Neuronal stem cell (in vitro differentiated cells): Measurements from ENCODE around the gene TUBB1.

Experiments
- DNase-seq: peaks from one replicate; pipeline ENCODE4 v3.0.0-alpha.2; 2013; ENCODE audit warnings: low spot score
- H2AFZ ChIP-seq: one replicate; pipeline ENCODE4 v1.6.1; 2013; ENCODE audit warnings: mild to moderate bottlenecking, low read length, inconsistent platforms
- H2AK5ac ChIP-seq: 2 replicates; pipeline ENCODE4 v1.6.1; 2013; ENCODE audit warnings: low read depth, mild to moderate bottlenecking, inconsistent platforms, low read length, moderate library complexity, mixed read lengths
- H2BK120ac ChIP-seq: 2 replicates; pipeline ENCODE4 v1.6.1; 2013; ENCODE audit warnings: low read depth, mild to moderate bottlenecking, inconsistent platforms, low read length, moderate library complexity, mixed read lengths
- H2BK12ac ChIP-seq: one replicate; pipeline ENCODE4 v1.6.1; 2013; ENCODE audit warnings: low read length, inconsistent platforms
- H2BK15ac ChIP-seq: 2 replicates; pipeline ENCODE4 v1.6.1; 2013; ENCODE audit warnings: mild to moderate bottlenecking, low read length, inconsistent platforms, mixed read lengths
- H2BK5ac ChIP-seq: one replicate; pipeline ENCODE4 v1.6.1; 2013; ENCODE audit warnings: inconsistent platforms, mild to moderate bottlenecking, low read length, moderate library complexity
- H3K14ac ChIP-seq: one replicate; pipeline ENCODE4 v1.6.1; 2013; ENCODE audit warnings: low read length, inconsistent platforms
- H3K18ac ChIP-seq: 2 replicates; pipeline ENCODE4 v1.6.1; 2013; ENCODE audit warnings: low read length, inconsistent platforms
- H3K23ac ChIP-seq: 2 replicates; pipeline ENCODE4 v1.6.1; 2013; ENCODE audit warnings: low read depth, mild to moderate bottlenecking, mixed read lengths, low read length, inconsistent platforms; ENCODE audit not compliant: poor library complexity
- H3K27ac ChIP-seq: replicated peaks from 3 replicates; pipeline ENCODE4 v1.5.1; 2013; ENCODE audit warnings: low read length, inconsistent platforms
- H3K27me3 ChIP-seq, 3 experiments: 2 replicates each; pipeline ENCODE4 v1.6.1; 2013; ENCODE audit warnings: low read length in 3 of 3, mild to moderate bottlenecking in 2 of 3, inconsistent platforms in 1 of 3, low read depth in 1 of 3, mixed read lengths in 1 of 3, moderate library complexity in 1 of 3; ENCODE audit not compliant: control insufficient read depth in 3 of 3, insufficient read depth in 3 of 3
- H3K36me3 ChIP-seq, 2 donors: replicated peaks in 1 of 2; 2 replicates each; pipeline ENCODE4 v1.6.1; 2013; ENCODE audit warnings: low read length in 2 of 2; ENCODE audit not compliant: control insufficient read depth in 2 of 2, insufficient read depth in 2 of 2
- H3K4ac ChIP-seq: 2 replicates; pipeline ENCODE4 v1.6.1; 2013; ENCODE audit warnings: inconsistent platforms, mild to moderate bottlenecking, low read length, moderate library complexity
- H3K4me1 ChIP-seq, 2 donors: 1 replicate in 1 of 2; 2 replicates in 1 of 2; pipeline ENCODE4 v1.6.1; 2013; ENCODE audit warnings: low read length in 2 of 2, low read depth in 1 of 2; ENCODE audit not compliant: control insufficient read depth in 2 of 2, insufficient read depth in 1 of 2
- H3K4me2 ChIP-seq: one replicate; pipeline ENCODE4 v1.6.1; 2013; ENCODE audit warnings: mild to moderate bottlenecking, low read length, inconsistent platforms; ENCODE audit not compliant: insufficient read depth, poor library complexity, severe bottlenecking
- H3K4me3 ChIP-seq, 2 donors: 2 replicates each; pipeline ENCODE4 v1.5.1; 2013; ENCODE audit warnings: low read length in 2 of 2, mild to moderate bottlenecking in 2 of 2, inconsistent platforms in 1 of 2, moderate library complexity in 1 of 2
- H3K79me1 ChIP-seq: one replicate; pipeline ENCODE4 v1.6.1; 2013; ENCODE audit warnings: low read depth, mild to moderate bottlenecking, inconsistent platforms, low read length, moderate library complexity
- H3K9ac ChIP-seq: one replicate; pipeline ENCODE4 v1.6.1; 2013; ENCODE audit warnings: mild to moderate bottlenecking, low read depth, low read length, inconsistent platforms; ENCODE audit not compliant: poor library complexity
- H3K9me3 ChIP-seq, 2 donors: replicated peaks in 1 of 2; 2 replicates each; pipeline versions ENCODE3 to v1.6.1; 2013; ENCODE audit warnings: low read length in 2 of 2, mild to moderate bottlenecking in 2 of 2, inconsistent platforms in 1 of 2, low read depth in 1 of 2, mixed read lengths in 1 of 2, moderate library complexity in 1 of 2; ENCODE audit not compliant: control insufficient read depth in 2 of 2, insufficient read depth in 1 of 2
- H4K8ac ChIP-seq: one replicate; pipeline ENCODE4 v1.6.1; 2013; ENCODE audit warnings: low read depth, mild to moderate bottlenecking, inconsistent platforms, low read length, moderate library complexity
- H4K91ac ChIP-seq: one replicate; pipeline ENCODE4 v1.6.1; 2013; ENCODE audit warnings: low read length, low read depth, mild to moderate bottlenecking, inconsistent platforms; ENCODE audit not compliant: poor library complexity
- WGBS, 2 donors: extraction: QIAGEN DNeasy Blood & Tissue Kit; methylation state at CpG; one replicate each; pipeline ENCODE4 v1.1.7; 2013; ENCODE audit warnings: missing lambda C conversion rate in 2 of 2, mixed read lengths in 1 of 2; ENCODE audit not compliant: insufficient read length in 2 of 2, insufficient replicate concordance in 1 of 2; ENCODE audit errors: extremely low coverage in 2 of 2; 5-methylcytosine and 5-hydroxymethylcytosine counted together

The TUBB1 gene

GRCh38 chr20:59013031-59013951 is 5.9 kb upstream of the TUBB1 start:
- no peak for DNase-seq
- no peaks in the 10 kb centered on the region for H3K79me1 ChIP-seq
- no peaks in the 10 kb centered on the region for H3K9me3 ChIP-seq

GRCh38 chr20:59013959-59014608 is 5.1 kb upstream of the TUBB1 start:
- Histone ChIP-seq H2AFZ (no peak overlapping the region), H3K27ac (no peak overlapping the region), H3K27me3 (no peaks in the 10 kb centered on the region), H2BK12ac (no peak overlapping the region), H3K23ac (peak overlapping the region; percentile 25), H3K36me3 (no peaks in the 10 kb centered on the region), H3K9ac (peak overlapping the region; percentile 24), H2BK15ac (no peak overlapping the region), H3K4me1 (peaks cover 4 to 12% of the 10 kb centered on the region in 2 donors), H3K79me1 (peaks cover 2% of the 10 kb centered on the region), H3K4me2 (no peak overlapping the region), H4K8ac (no peak overlapping the region), H3K4me3 (no peak overlapping the region), H4K91ac (no peak overlapping the region), H2AK5ac (no peak overlapping the region), H2BK120ac (no peak overlapping the region), H3K14ac (no peak overlapping the region), H3K18ac (no peak overlapping the region), H2BK5ac (no peak overlapping the region), H3K9me3 (no peaks in the 10 kb centered on the region), H3K4ac (no peak overlapping the region)
- no peak for DNase-seq
- no CpG with 5 or more reads among the region's 13 CpGs for WGBS, 2 donors

More at GRCh38 chr20:59013031-59013951, 5.9 kb upstream of the TUBB1 start:
- WGBS, 2 donors = no CpG with 5 or more reads among the region's 17 CpGs
- H3K23ac ChIP-seq = no peak overlapping the region
- H3K27ac ChIP-seq = no peak overlapping the region
- no peak overlapping the region for H3K4me2 ChIP-seq
- no peak overlapping the region for H3K4me3 ChIP-seq
- no peak overlapping the region for H2AFZ ChIP-seq
- no peaks in the 10 kb centered on the region for H3K27me3 ChIP-seq
- no peak overlapping the region for H2BK5ac ChIP-seq
- H3K36me3 ChIP-seq = no peaks in the 10 kb centered on the region
- no peak overlapping the region for H3K4ac ChIP-seq
- H2BK12ac ChIP-seq = no peak overlapping the region
- H3K14ac ChIP-seq = no peak overlapping the region
- no peak overlapping the region for H2AK5ac ChIP-seq
- no peak overlapping the region for H2BK120ac ChIP-seq
- H3K4me1 ChIP-seq = peaks cover 4 to 12% of the 10 kb centered on the region in 2 donors
- H2BK15ac ChIP-seq = no peak overlapping the region
- no peak overlapping the region for H4K91ac ChIP-seq
- no peak overlapping the region for H3K18ac ChIP-seq
- no peak overlapping the region for H3K9ac ChIP-seq
- no peak overlapping the region for H4K8ac ChIP-seq

GRCh38 chr20:59014680-59015389 is 4.4 kb upstream of the TUBB1 start:
- H3K4me3 ChIP-seq = no peak overlapping the region
- H3K9ac ChIP-seq = peak overlapping the region; percentile 9
- no peaks in the 10 kb centered on the region for H3K9me3 ChIP-seq
- no peak overlapping the region for H3K4me2 ChIP-seq
- H2BK5ac ChIP-seq = no peak overlapping the region
- no peak overlapping the region for H3K27ac ChIP-seq
- H3K18ac ChIP-seq = peak overlapping the region; percentile 61
- no peak overlapping the region for H2AFZ ChIP-seq
- no peak overlapping the region for H2BK12ac ChIP-seq
- no peaks in the 10 kb centered on the region for H3K27me3 ChIP-seq
- H3K36me3 ChIP-seq = no peaks in the 10 kb centered on the region
- peaks cover 2% of the 10 kb centered on the region for H3K79me1 ChIP-seq
- peaks cover 4 to 12% of the 10 kb centered on the region in 2 donors for H3K4me1 ChIP-seq
- peak overlapping the region; percentile 66 for H3K23ac ChIP-seq
- DNase-seq = no peak
- peak overlapping the region; percentile 10 for H3K4ac ChIP-seq
- H2BK15ac ChIP-seq = no peak overlapping the region
- no peak overlapping the region for H2AK5ac ChIP-seq
- no peak overlapping the region for H4K91ac ChIP-seq
- H2BK120ac ChIP-seq = no peak overlapping the region
- H4K8ac ChIP-seq = no peak overlapping the region
- WGBS, 2 donors = no CpG with 5 or more reads among the region's 17 CpGs
- no peak overlapping the region for H3K14ac ChIP-seq

- Histone ChIP-seq H2BK5ac (no peak overlapping the region), H3K4me1 (peaks cover 4 to 11% of the 10 kb centered on the region in 2 donors), H3K4ac (no peak overlapping the region), H3K18ac (no peak overlapping the region), H3K79me1 (peaks cover 2% of the 10 kb centered on the region), H3K9me3 (no peaks in the 10 kb centered on the region), H3K14ac (no peak overlapping the region), H3K27me3 (no peaks in the 10 kb centered on the region), H3K4me2 (no peak overlapping the region), H4K8ac (no peak overlapping the region), H4K91ac (no peak overlapping the region), H2BK15ac (no peak overlapping the region), H3K36me3 (no peaks in the 10 kb centered on the region), H2BK12ac (no peak overlapping the region), H3K27ac (no peak overlapping the region), H2AK5ac (no peak overlapping the region), H3K9ac (no peak overlapping the region), H2BK120ac (no peak overlapping the region), H3K4me3 (no peak overlapping the region), H2AFZ (no peak overlapping the region), H3K23ac (no peak overlapping the region)
- no peak for DNase-seq
- WGBS, 2 donors = no CpG with 5 or more reads among the region's 16 CpGs
Observed at GRCh38 chr20:59015411-59015810, 3.8 kb upstream of the TUBB1 start.
